HUDEP-2 (cell line): ENCODE results near the gene PIEZO2.

Experiments used
- DNase-seq, 76 experiments: peaks; one replicate each; lab custom pipeline; 2025; ENCODE audit not compliant: unreplicated experiment in 76 of 76; lab: John Stamatoyannopoulos, UW

PIEZO2 gene

DNA sequence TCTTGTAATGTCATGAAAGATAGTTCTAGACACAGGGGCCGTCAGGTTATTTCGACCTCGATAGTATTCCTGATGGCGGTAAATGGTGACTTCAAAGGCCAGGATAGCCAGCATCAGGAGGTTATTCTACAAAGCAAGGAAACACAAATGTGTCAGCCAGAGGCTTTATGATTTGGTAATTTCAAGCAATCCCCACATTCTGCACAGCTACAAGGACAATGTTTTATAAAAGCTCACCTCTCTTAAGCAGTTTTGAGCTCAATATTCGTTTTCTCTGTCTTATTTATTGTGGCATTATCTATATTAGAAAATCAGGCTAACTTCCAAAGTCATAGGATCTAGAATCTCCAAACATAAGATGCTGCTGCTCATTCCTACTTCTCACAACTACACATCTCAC lies 388.4 kb downstream of the PIEZO2 start:
- no peak for DNase-seq

GRCh38 chr18:10759241-10759640 lies 390.1 kb downstream of the PIEZO2 start:
- no peak for DNase-seq

- no peak for DNase-seq
Observed at GRCh38 chr18:10757946-10758345, 391.4 kb downstream of the PIEZO2 start.

DNA sequence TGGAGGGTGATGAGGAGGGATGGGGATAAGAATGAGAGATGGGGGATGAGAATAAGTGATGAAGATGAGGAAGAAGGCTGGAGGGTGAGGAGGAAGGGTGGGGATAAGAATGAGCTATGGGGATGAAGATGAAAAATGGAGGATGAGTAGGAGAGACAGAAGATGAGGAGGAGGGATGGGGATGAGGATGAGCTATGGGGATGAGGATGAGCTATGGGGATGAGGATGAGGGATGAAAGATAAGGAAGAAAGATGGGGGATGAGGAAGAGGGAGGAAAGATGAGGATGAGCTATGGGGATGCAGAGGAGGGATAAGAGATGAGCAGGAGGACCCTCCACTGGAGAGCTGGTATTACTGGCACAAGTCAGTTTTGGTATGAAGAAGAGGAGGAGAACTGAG lies 392.0 kb downstream of the PIEZO2 start:
- DNase-seq = no peak

DNA sequence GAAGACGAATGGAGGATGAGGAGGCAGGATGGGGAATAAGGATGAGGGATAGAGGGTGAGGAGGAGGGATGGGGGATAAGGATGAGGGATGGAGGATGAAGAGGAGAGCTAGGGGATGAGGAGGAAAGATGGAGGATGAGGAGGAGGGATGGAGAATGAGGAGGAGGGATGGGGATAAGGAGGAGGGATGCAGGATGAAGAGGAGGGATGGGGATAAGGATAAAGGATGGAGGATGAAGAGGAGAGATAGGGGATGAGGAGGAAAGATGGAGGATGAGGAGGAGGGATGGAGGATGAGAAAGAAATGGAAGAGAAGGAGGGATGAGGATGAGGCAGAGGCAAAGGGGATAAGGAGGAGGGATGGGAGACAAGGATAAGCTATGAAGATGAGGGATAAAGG lies 393.5 kb downstream of the PIEZO2 start:
- no peak for DNase-seq

DNA sequence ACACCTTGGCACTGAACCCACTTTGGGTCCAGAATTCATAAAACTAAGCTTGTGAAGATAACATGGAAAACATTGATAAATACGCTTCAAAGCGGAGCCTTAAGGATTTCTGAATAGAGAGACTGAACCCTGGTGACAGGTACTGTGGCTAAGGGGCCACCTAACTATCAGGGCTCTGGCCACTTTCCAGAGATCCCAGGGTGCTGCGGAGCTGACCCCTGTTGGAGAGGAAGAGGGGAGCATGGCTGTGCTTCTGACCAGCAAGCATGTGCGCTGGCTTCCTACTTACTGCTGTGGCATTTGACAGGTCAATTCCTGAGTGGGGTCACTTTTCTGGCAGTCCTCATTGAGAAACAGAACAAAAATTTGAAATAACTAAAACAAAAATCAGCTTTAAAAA lies 395.2 kb downstream of the PIEZO2 start:
- DNase-seq = peak in 1 of 76 experiments; percentile 0

GRCh38 chr18:10752382-10752781 lies 397.0 kb downstream of the PIEZO2 start:
- DNase-seq = no peak

GRCh38 chr18:10751653-10752052 lies 397.7 kb downstream of the PIEZO2 start:
- no peak for DNase-seq

DNA sequence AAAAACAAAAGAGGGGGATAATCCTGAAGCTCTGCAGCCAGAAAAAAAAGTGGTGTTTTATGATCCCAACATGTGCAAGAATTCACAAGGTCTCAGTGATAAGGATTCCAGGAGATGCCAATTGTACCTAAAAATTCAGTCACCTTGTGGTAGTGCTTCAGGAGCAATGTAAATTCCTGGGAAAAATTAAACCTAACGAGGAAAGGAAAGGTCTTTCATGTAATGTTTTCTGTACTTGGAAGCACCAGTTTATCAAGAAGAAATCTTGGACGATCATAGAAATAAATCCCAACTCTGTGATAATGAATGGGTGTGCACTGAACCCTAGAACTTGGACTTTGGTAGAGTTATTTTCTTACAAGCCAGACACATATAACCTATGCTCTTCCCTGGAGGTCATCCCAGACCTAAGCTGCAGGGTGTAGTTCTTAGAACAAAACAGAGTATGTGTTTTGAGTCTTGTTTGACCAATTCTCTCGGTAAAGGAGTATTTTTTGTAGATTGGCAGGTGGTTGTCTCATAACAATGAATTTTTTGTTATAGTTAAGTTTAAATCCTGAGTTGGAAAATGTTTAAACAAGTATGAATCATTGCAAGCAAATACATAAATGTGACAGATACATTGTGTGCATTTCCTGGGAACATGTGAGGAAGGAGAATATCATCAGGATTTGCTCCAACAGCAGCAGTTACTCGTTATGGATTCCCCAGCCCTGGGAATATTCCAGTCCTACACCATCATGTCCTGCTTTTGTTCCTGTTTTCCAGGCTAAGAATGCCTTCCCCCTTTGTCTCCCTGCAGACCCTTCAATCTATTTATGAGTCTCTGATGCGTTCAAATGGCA lies 399.0 kb downstream of the PIEZO2 start:
- DNase-seq = no peak

- no peak for DNase-seq
Observed at GRCh38 chr18:10748641-10749040, 400.7 kb downstream of the PIEZO2 start.

GRCh38 chr18:10745971-10746370 lies 403.4 kb downstream of the PIEZO2 start:
- DNase-seq = no peak

DNA sequence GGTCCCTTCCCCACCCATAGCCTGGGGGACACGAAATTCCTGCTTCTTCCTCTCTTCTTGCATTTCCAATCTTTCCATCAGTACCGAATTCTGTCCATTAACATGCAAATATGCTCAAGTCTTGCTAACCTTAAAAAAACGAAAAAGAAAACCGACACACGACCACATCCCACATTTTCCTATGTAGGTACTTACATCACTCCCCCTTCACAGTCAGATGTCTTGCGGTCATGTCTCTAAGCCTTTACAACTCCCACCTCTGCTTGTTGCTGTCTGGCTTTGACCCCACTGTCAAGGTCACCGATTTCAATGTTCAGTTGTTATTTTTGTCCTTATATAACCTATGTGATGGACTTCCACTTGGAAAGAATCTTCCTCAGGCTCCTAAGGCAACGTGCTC lies 404.1 kb downstream of the PIEZO2 start:
- DNase-seq = no peak

- no peak for DNase-seq
Observed at GRCh38 chr18:10743766-10744165, 405.6 kb downstream of the PIEZO2 start.

- DNase-seq = no peak
Observed at GRCh38 chr18:10739152-10739551, 410.2 kb downstream of the PIEZO2 start.

GRCh38 chr18:10736984-10737383 lies 412.4 kb downstream of the PIEZO2 start:
- DNase-seq = peak in 3 of 76 experiments; percentile 0 to 28 (median 4)

- no peak for DNase-seq
Observed at GRCh38 chr18:10732990-10733389, 416.4 kb downstream of the PIEZO2 start.

GRCh38 chr18:10727477-10727876 lies 421.9 kb downstream of the PIEZO2 start:
- DNase-seq = no peak

DNA sequence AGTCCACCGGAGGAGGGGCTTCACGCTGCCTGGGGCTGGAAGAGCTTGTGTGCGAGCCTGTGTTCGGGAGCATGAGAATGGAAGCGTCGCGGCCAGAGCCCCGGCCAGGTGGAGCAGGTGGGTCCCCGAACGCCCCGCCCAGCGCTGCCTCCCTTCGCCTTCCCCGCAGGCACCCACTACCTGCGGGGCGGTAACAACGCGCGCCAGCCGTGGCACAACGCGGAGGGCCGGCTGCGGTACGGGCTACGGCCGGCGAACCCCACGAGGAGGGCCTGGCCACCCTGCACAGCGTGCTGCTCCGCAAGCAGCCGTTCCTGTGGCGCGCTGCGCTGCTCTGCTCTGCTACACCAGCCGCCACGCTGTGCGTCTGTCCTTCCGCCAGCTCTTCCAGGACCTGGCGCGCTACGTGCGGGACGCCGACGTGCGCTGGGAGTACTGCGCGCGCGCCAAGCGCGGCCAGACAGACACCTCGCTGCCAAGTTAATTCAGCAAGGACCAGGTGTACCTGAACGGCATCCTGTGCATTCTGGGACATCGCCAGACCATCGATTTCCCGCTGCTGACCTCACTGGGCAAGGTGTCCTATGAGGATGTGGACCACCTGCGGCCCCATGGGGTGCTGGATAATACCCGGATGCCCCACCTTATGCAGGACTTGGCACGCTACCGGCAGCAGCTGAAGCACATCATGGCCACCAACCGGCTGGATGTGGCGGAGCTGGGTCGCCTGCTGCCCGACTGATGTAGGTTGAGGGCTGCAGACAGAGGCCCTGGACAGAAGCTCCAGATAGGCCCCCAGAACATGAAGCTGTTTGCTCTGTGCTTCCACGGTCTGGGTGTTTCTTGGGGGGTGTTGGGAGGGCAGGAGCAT lies 422.9 kb downstream of the PIEZO2 start:
- DNase-seq = no peak

GRCh38 chr18:10724666-10725065 lies 424.7 kb downstream of the PIEZO2 start:
- no peak for DNase-seq

- DNase-seq = no peak
Observed at GRCh38 chr18:10723496-10723895, 425.9 kb downstream of the PIEZO2 start.

GRCh38 chr18:10718809-10719208 lies 430.6 kb downstream of the PIEZO2 start:
- no peak for DNase-seq

GRCh38 chr18:10715791-10716190 lies 433.6 kb downstream of the PIEZO2 start:
- DNase-seq = no peak
